ENCODE results near the gene STARD10.

DNA sequence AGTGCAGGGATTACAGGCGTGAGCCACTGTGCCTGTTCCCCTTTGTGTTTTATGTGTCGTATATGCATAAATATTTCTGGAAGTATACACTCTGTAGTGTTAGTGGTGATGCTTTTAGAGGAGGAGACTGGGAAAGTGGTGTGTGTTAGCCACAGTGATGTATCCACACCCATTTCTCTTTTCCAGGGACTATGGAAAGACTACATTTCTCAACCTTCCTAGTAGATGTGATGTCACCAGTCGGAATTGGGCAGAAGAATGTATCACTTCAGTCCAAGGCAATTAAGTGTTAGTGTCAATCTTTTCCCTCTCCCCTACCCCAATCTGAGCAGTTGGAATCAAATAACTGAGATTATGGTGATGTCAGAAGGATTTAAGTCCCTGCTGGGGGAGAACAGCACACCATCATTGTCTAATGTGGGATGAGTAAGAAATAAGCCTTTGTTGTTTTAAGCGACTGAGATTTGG is 14.5 kb upstream of the STARD10 start:
- TF ChIP-seq CTCF (IDR thresholded peaks at IDR 0.05) = no peak
- no peak for TF ChIP-seq POLR2A (IDR thresholded peaks at IDR 0.05)

Data from heart left ventricle (tissue), 13 donors.